B cell (primary cell): ENCODE data around the gene CLEC7A. TPM values are rescaled to one million over a fixed set of nuclear protein-coding genes. Genes with fewer than 3 reads are reported as not detected.

Experiments used
- ATAC-seq: fragments of 200-7000 bp; cut with Tn5 transposase; one replicate; pipeline ENCODE4 v1.10.0; 2021; ENCODE audit warnings: low read depth, mild to moderate bottlenecking, moderate number of reproducible peaks, moderate library complexity
- CTCF ChIA-PET: fragments of 350-600 bp; sonication (Branson Sonifier 250); formaldehyde crosslinking; loops from one replicate; lab custom pipeline; 2021; ENCODE audit warnings: antibody characterized with exemption, inconsistent platforms; lab: Charles Lee
- POLR2A ChIA-PET: fragments of 350-600 bp; sonication (Branson Sonifier 250); formaldehyde crosslinking; loops from one replicate; lab custom pipeline; 2021; ENCODE audit warnings: antibody characterized with exemption; lab: Charles Lee
- DNase-seq: peaks from one replicate; pipeline ENCODE4 v3.0.0; 2013
- H2AFZ ChIP-seq: 2 replicates; pipeline ENCODE4 v1.6.1; 2012; ENCODE audit warnings: mild to moderate bottlenecking, low read depth, low read length; ENCODE audit not compliant: insufficient read depth, poor library complexity, severe bottlenecking
- H3K27ac ChIP-seq, 2 donors: 1 replicate in 1 of 2; 2 replicates in 1 of 2; pipeline ENCODE4 v1.5.1; 2012 to 2013; ENCODE audit warnings: low read length in 2 of 2, mild to moderate bottlenecking in 2 of 2, moderate library complexity in 1 of 2
- H3K27me3 ChIP-seq, 4 experiments: fragments of 200-600 bp in 1 of 4; sonication (generic) in 1 of 4; replicated peaks in 1 of 4; 1 replicate in 2 of 4; 2 replicates in 2 of 4; pipeline versions ENCODE4 v1.6.1 to v1.7.0; 2013 to 2016; ENCODE audit warnings: low read length in 3 of 4, mild to moderate bottlenecking in 2 of 4, mixed read lengths in 1 of 4, moderate library complexity in 1 of 4; ENCODE audit not compliant: insufficient read depth in 4 of 4, control insufficient read depth in 3 of 4; ENCODE audit errors: control extremely low read depth in 1 of 4
- H3K36me3 ChIP-seq, 2 experiments: replicated peaks in 1 of 2; 1 replicate in 1 of 2; 2 replicates in 1 of 2; pipeline versions ENCODE4 v1.6.1 to v1.7.1; 2013; ENCODE audit warnings: low read length in 1 of 2; ENCODE audit not compliant: insufficient read depth in 2 of 2, control insufficient read depth in 1 of 2; ENCODE audit errors: control extremely low read depth in 1 of 2, extremely low read depth in 1 of 2
- H3K4me1 ChIP-seq, 2 donors: fragments of 200-600 bp in 1 of 2; sonication (generic) in 1 of 2; 1 replicate in 1 of 2; 2 replicates in 1 of 2; pipeline versions ENCODE4 v1.5.1 to v1.6.1; 2013 to 2017; ENCODE audit warnings: low read length in 2 of 2; ENCODE audit not compliant: control insufficient read depth in 2 of 2, insufficient read depth in 2 of 2
- H3K4me2 ChIP-seq: replicated peaks from 2 replicates; pipeline ENCODE3; 2012; ENCODE audit warnings: mild to moderate bottlenecking, low read depth, low read length; ENCODE audit not compliant: poor library complexity, severe bottlenecking
- H3K4me3 ChIP-seq, 5 experiments: fragments of 200-600 bp in 1 of 5; sonication (generic) in 1 of 5; 1 replicate in 3 of 5; 2 replicates in 2 of 5; pipeline versions ENCODE4 v1.5.1 to v1.7.0; 2011 to 2016; ENCODE audit warnings: low read length in 4 of 5, mild to moderate bottlenecking in 4 of 5, low read depth in 2 of 5, control low read depth in 1 of 5, moderate library complexity in 1 of 5; ENCODE audit not compliant: insufficient read depth in 1 of 5; ENCODE audit errors: control extremely low read depth in 1 of 5, extremely low read depth in 1 of 5
- H3K79me2 ChIP-seq: fragments of 200-600 bp; sonication (generic); one replicate; pipeline ENCODE4 v1.6.0; 2016; ENCODE audit warnings: low read length; ENCODE audit not compliant: control insufficient read depth, insufficient read depth
- H3K9ac ChIP-seq: fragments of 200-600 bp; sonication (generic); 2 replicates; pipeline ENCODE4 v1.6.1; 2017; ENCODE audit warnings: mild to moderate bottlenecking, low read length, moderate library complexity
- H3K9me3 ChIP-seq, 3 donors: one replicate each; pipeline versions ENCODE4 v1.6.1 to v1.7.1; 2013; ENCODE audit warnings: low read length in 2 of 3; ENCODE audit not compliant: control insufficient read depth in 2 of 3, insufficient read depth in 1 of 3; ENCODE audit errors: control extremely low read depth in 1 of 3
- H4K20me1 ChIP-seq: 2 replicates; pipeline ENCODE4 v1.6.0; 2012; ENCODE audit warnings: mild to moderate bottlenecking, low read length; ENCODE audit not compliant: insufficient read depth, control insufficient read depth, poor library complexity, severe bottlenecking
- H3K27ac Mint-ChIP-seq: one replicate; pipeline ENCODE4 v1.8.0; 2021; ENCODE audit warnings: mixed read lengths
- H3K27me3 Mint-ChIP-seq: one replicate; pipeline ENCODE4 v1.8.0; 2021; ENCODE audit warnings: mixed read lengths
- H3K4me1 Mint-ChIP-seq: one replicate; pipeline ENCODE4 v1.8.0; 2021; ENCODE audit warnings: mixed read lengths
- H3K4me3 Mint-ChIP-seq: one replicate; pipeline ENCODE4 v1.8.0; 2021; ENCODE audit warnings: mixed read lengths
- H3K9me3 Mint-ChIP-seq: one replicate; pipeline ENCODE4 v1.8.0; 2022; ENCODE audit warnings: mixed read lengths; ENCODE audit not compliant: insufficient read depth
- CTCF ChIP-seq: fragments of 200-600 bp; IDR thresholded peaks from one replicate; pipeline ENCODE4 v1.8.0; 2022; ENCODE audit warnings: antibody characterized with exemption, mild to moderate bottlenecking
- EZH2 ChIP-seq: IDR thresholded peaks from 2 replicates; pipeline ENCODE4 v1.6.1; 2012; ENCODE audit warnings: borderline replicate concordance, low read depth, mild to moderate bottlenecking, moderate library complexity, low read length; ENCODE audit not compliant: insufficient read depth, poor library complexity, severe bottlenecking
- WGBS: methylation state at CpG from one replicate; pipeline ENCODE4 v1.1.5; 2013; ENCODE audit warnings: missing lambda C conversion rate; ENCODE audit not compliant: insufficient coverage; 5-methylcytosine and 5-hydroxymethylcytosine counted together
- intact Hi-C: fragments of 100-400 bp; cut with micrococcal nuclease; formaldehyde crosslinking; loops from one replicate; pipeline ENCODE4 v1.10.0; 2022
- polyA plus RNA-seq: library from polyadenylated mRNA; depleted of rRNA; stranded (reverse); fragments of >200 nt; gene quantifications from 2 replicates; pipeline ENCODE4 v1.2.3, GENCODE V29; 2012
- total RNA-seq, 2 donors: library from RNA; stranded (reverse); fragments of 120-200 nt in 1 of 2; gene quantifications; 1 replicate in 1 of 2; 2 replicates in 1 of 2; pipeline versions ENCODE4 v1.2.3 to v1.2.4, GENCODE V29; 2013 to 2022

CLEC7A gene
- total and polyA plus RNA-seq, 2 donors (not counting 1 experiment from before 2014, with no cell fraction given), result 0.67 to 2.4 TPM

GRCh38 chr12:10073261-10073660 lies 56.7 kb downstream of the CLEC7A start:
- no peaks in the 10 kb centered on the region for H3K36me3 ChIP-seq
- H4K20me1 ChIP-seq, result no peaks in the 10 kb centered on the region
- Mint-ChIP-seq H3K4me1 (peaks cover 13% of the 10 kb centered on the region), H3K9me3 (no peaks in the 10 kb centered on the region), H3K4me3 (no peak overlapping the region), H3K27me3 (peaks cover 48% of the 10 kb centered on the region), H3K27ac (no peak overlapping the region)
- ATAC-seq (no peak), DNase-seq (no peak)
- H3K4me2 ChIP-seq, result no peak overlapping the region
- H3K9ac ChIP-seq, result no peak overlapping the region
- ChIA-PET POLR2A (no interaction called here), CTCF (no interaction called here)
- no peak overlapping the region for H3K4me3 ChIP-seq
- no peak for TF ChIP-seq EZH2
- TF ChIP-seq CTCF, result no peak
- no peak overlapping the region for H2AFZ ChIP-seq
- H3K9me3 ChIP-seq, result no peaks in the 10 kb centered on the region
- peaks cover 0 to 4% (median 0%) of the 10 kb centered on the region in 4 experiments for H3K27me3 ChIP-seq
- intact Hi-C loops, result no loop called here
- H3K27ac ChIP-seq, result no peak overlapping the region
- H3K79me2 ChIP-seq, result no peaks in the 10 kb centered on the region
- WGBS, result 100% methylated on average over 3 of the region's 5 CpGs
- H3K4me1 ChIP-seq, result peaks cover 0 to 14% of the 10 kb centered on the region in 2 donors

DNA sequence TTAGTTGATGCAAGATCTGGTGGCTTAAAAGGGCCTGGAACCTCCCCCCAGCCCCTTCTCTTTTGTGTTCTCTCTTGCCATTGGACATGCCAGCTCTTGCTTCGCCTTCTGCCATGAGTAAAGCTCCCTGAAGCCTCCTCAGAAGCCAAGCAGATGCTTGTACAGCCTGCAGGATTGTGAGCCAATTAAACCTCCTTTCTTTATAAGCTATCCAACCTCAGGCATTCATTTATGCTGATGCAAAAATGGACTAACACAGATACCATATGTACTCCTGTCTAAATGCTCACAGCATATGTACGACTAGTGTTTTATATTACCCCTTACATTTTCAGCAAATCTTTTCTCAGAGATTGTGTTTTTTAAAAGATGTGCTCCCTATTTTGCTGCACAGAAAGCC lies 57.9 kb downstream of the CLEC7A start:
- H3K4me3 ChIP-seq, result no peak overlapping the region
- ATAC-seq (no peak), DNase-seq (no peak)
- TF ChIP-seq EZH2 (no peak), CTCF (no peak)
- H3K27me3 Mint-ChIP-seq, result peaks cover 46% of the 10 kb centered on the region
- H3K27me3 ChIP-seq, result peaks cover 0 to 7% (median 2%) of the 10 kb centered on the region in 4 experiments
- no peak overlapping the region for H3K27ac Mint-ChIP-seq
- peaks cover 13% of the 10 kb centered on the region for H3K4me1 Mint-ChIP-seq
- H3K79me2 ChIP-seq, result no peaks in the 10 kb centered on the region
- no peak overlapping the region for H3K9ac ChIP-seq
- no peak overlapping the region for H3K4me3 Mint-ChIP-seq
- CTCF ChIA-PET, result no interaction called here
- H3K9me3 Mint-ChIP-seq, result no peaks in the 10 kb centered on the region
- H3K27ac ChIP-seq, result no peak overlapping the region
- no peaks in the 10 kb centered on the region for H3K9me3 ChIP-seq
- no peak overlapping the region for H3K4me2 ChIP-seq
- WGBS, result 83% methylated on average over 1 of the region's 2 CpGs
- no peaks in the 10 kb centered on the region for H4K20me1 ChIP-seq
- POLR2A ChIA-PET, result no interaction called here
- peaks cover 0 to 14% of the 10 kb centered on the region in 2 donors for H3K4me1 ChIP-seq
- no peaks in the 10 kb centered on the region for H3K36me3 ChIP-seq
- no peak overlapping the region for H2AFZ ChIP-seq
- intact Hi-C loops, result no loop called here
